ENCODE data around the gene PEF1. TPM values are rescaled to one million over a fixed set of nuclear protein-coding genes. Genes with fewer than 3 reads are reported as not detected.

Gene PEF1
- total RNA-seq, 1 donor from 2014 or later: 53.3 TPM

DNA sequence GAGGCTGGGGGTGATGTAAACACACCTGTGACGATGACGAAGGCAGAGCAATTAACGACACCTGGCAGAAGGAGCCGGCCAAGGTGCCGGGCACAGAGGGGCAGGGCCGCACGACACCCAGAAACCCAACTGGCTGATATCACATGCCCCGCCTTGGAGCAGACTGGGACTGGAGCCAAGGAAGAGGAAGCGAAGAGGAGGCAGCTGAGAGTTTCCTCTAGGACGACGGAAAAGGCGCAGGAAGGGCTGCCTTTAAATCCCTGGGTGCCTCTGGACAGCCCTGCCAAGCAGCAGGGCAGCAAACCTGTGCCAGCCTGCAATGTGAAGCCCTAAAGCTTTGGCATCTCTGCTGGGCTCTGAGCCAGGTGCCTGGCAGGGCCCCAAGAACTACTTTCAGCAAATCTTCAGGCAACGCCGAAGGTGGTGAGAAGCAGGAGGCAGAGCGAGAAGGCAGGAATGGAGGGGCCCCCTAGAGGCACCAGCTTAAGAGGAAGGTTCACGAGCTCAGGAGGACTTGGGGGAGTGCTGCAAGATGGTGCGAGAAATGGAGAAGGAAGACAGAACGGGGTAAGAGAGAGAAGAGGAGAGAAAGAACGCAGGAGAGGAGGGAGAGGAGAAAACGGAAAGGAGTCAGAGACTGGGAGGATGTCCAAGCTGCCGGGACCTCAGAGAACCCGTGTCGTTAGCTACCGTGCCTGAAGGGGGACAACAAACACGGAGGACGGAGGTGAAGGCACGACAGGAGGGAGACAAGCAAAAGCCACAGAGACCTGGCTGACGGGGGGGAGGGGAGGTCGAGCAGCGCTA, 25.3 kb upstream of the PEF1 start:
- TF ChIP-seq POLR2AphosphoS5 (IDR thresholded peaks at IDR 0.05; ENCODE audit: insufficient read depth in 1 of 2, low read depth in 1 of 2) (peak; percentile 26 to 60), CTCF (IDR thresholded peaks at IDR 0.05) (no peak), POLR2A (IDR thresholded peaks at IDR 0.05) (no peak)
- no peak for DNase-seq (ENCODE audit: extremely low spot score in 2 of 2)

DNA sequence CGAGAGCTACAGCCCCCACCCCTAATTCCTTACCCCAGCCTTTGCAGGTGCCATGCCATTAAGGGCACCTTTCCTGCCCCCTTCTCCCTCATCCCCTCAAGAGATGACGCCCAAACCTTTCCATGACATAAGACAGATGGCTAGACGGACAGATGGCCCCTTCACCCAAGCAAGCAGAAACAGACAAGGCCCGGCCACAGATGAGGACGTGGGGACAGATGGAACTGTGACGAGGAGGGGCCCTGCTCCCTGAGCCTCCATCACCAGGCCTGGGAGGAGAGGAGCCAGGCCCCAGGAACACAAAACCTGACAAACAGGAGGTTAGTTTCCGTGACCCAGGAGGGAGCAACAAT, 24.7 kb upstream of the PEF1 start:
- TF ChIP-seq POLR2AphosphoS5 (IDR thresholded peaks at IDR 0.05; ENCODE audit: insufficient read depth in 1 of 2, low read depth in 1 of 2) (no peak), CTCF (IDR thresholded peaks at IDR 0.05) (no peak)
- Histone ChIP-seq H3K4me3 (peak overlapping the region in 1 of 2 donors; percentile 12), H3K9me3 (no peaks in the 10 kb centered on the region), H3K27ac (peak overlapping the region; percentile 72), H3K36me3 (no peaks in the 10 kb centered on the region), H3K4me1 (peaks cover 90% of the 10 kb centered on the region), H3K27me3 (no peaks in the 10 kb centered on the region)
- no peak for DNase-seq (ENCODE audit: extremely low spot score in 2 of 2)
- intact Hi-C loops (cut with DNase I): loop anchor here (5.0 kb wide), 2 partner anchors 33 to 48 kb away; partner anchors contain the start of gene COL16A1

More for the DNA sequence above, 25.3 kb upstream of the PEF1 start:
- Histone ChIP-seq H3K27ac (peak overlapping the region; percentile 72), H3K9me3 (no peaks in the 10 kb centered on the region), H3K36me3 (no peaks in the 10 kb centered on the region), H3K4me3 (peak overlapping the region; percentile 12 to 23), H3K4me1 (peaks cover 90% of the 10 kb centered on the region), H3K27me3 (no peaks in the 10 kb centered on the region)
- intact Hi-C loops (cut with DNase I): loop anchor here (5.0 kb wide), 2 partner anchors 32 to 47 kb away; partner anchors contain the start of gene COL16A1

- H3K27me3 ChIP-seq: no peaks in the 10 kb centered on the region
- H3K9me3 ChIP-seq: no peaks in the 10 kb centered on the region
- DNase-seq (ENCODE audit: extremely low spot score in 2 of 2): no peak
- no peaks in the 10 kb centered on the region for H3K36me3 ChIP-seq
- intact Hi-C loops (cut with DNase I): loop anchor here (5.0 kb wide), 2 partner anchors 34 to 49 kb away; partner anchors contain the start of gene COL16A1
- no peak for TF ChIP-seq POLR2AphosphoS5 (IDR thresholded peaks at IDR 0.05; ENCODE audit: insufficient read depth in 1 of 2, low read depth in 1 of 2)
- TF ChIP-seq CTCF (IDR thresholded peaks at IDR 0.05): no peak
- TF ChIP-seq POLR2A (IDR thresholded peaks at IDR 0.05): no peak
- H3K4me3 ChIP-seq: no peak overlapping the region
- peak overlapping the region; percentile 58 for H3K27ac ChIP-seq
- peaks cover 83% of the 10 kb centered on the region for H3K4me1 ChIP-seq
These were observed 23.7 kb upstream of the PEF1 start for GRCh38 chr1:31668303-31668883.

- intact Hi-C loops (cut with DNase I): loop anchor here (5.0 kb wide), 2 partner anchors 35 to 50 kb away; partner anchors contain the start of gene COL16A1
- no peak for DNase-seq (ENCODE audit: extremely low spot score in 2 of 2)
- Histone ChIP-seq H3K27me3 (no peaks in the 10 kb centered on the region), H3K4me1 (peaks cover 71% of the 10 kb centered on the region), H3K36me3 (no peaks in the 10 kb centered on the region), H3K27ac (peak overlapping the region; percentile 58), H3K4me3 (no peak overlapping the region), H3K9me3 (no peaks in the 10 kb centered on the region)
- TF ChIP-seq CTCF (IDR thresholded peaks at IDR 0.05): no peak
- TF ChIP-seq POLR2A (IDR thresholded peaks at IDR 0.05): no peak
- TF ChIP-seq POLR2AphosphoS5 (IDR thresholded peaks at IDR 0.05; ENCODE audit: insufficient read depth in 1 of 2, low read depth in 1 of 2): no peak
These were observed 22.5 kb upstream of the PEF1 start for GRCh38 chr1:31667065-31667785.

Data from vagina (tissue), 2 donors.